Kidney glomerular epithelial cell (primary cell): ENCODE data around the gene NFIA.

Experiments used
- DNase-seq: peaks from one replicate; lab custom pipeline; 2025; lab: John Stamatoyannopoulos, UW

Gene NFIA

GRCh38 chr1:61183471-61184039, 101.2 kb downstream of the NFIA start:
- DNase-seq: no peak

GRCh38 chr1:61184040-61184713, 101.8 kb downstream of the NFIA start:
- DNase-seq: peak; percentile 78

GRCh38 chr1:61184714-61185106, 102.3 kb downstream of the NFIA start:
- DNase-seq: no peak

GRCh38 chr1:61186753-61187152, 104.4 kb downstream of the NFIA start:
- no peak for DNase-seq

- no peak for DNase-seq
These were observed 105.2 kb downstream of the NFIA start for GRCh38 chr1:61187352-61188086.

GRCh38 chr1:61190153-61190552, 107.8 kb downstream of the NFIA start:
- no peak for DNase-seq

- no peak for DNase-seq
These were observed 108.5 kb downstream of the NFIA start for GRCh38 chr1:61190618-61191432.

- DNase-seq: no peak
These were observed 109.0 kb downstream of the NFIA start for GRCh38 chr1:61191433-61191720.

GRCh38 chr1:61192663-61193330, 110.4 kb downstream of the NFIA start:
- DNase-seq: no peak

GRCh38 chr1:61193808-61194207, 111.4 kb downstream of the NFIA start:
- no peak for DNase-seq

- no peak for DNase-seq
These were observed 116.2 kb downstream of the NFIA start for GRCh38 chr1:61198554-61198953.

- no peak for DNase-seq
These were observed 118.7 kb downstream of the NFIA start for GRCh38 chr1:61201035-61201434.

- DNase-seq: no peak
These were observed 120.7 kb downstream of the NFIA start for GRCh38 chr1:61202854-61203598.

- no peak for DNase-seq
These were observed 122.2 kb downstream of the NFIA start for GRCh38 chr1:61204528-61204927.

- peak; percentile 76 for DNase-seq
These were observed 125.1 kb downstream of the NFIA start for GRCh38 chr1:61207416-61207815.

GRCh38 chr1:61208172-61208571, 125.8 kb downstream of the NFIA start:
- no peak for DNase-seq

GRCh38 chr1:61208831-61209230, 126.5 kb downstream of the NFIA start:
- no peak for DNase-seq

GRCh38 chr1:61210435-61211154, 128.2 kb downstream of the NFIA start:
- DNase-seq: no peak

- no peak for DNase-seq
These were observed 131.1 kb downstream of the NFIA start for GRCh38 chr1:61213245-61214011.

- DNase-seq: no peak
These were observed 132.8 kb downstream of the NFIA start for GRCh38 chr1:61215119-61215518.
